ENCODE results near the gene DNAH11. TPM values are rescaled to one million over a fixed set of nuclear protein-coding genes. Genes with fewer than 3 reads are reported as not detected.

The DNAH11 gene
- total and polyA plus RNA-seq, 3 donors from 2014 or later: 4.9 to 19.3 (median 14.2) TPM

DNA sequence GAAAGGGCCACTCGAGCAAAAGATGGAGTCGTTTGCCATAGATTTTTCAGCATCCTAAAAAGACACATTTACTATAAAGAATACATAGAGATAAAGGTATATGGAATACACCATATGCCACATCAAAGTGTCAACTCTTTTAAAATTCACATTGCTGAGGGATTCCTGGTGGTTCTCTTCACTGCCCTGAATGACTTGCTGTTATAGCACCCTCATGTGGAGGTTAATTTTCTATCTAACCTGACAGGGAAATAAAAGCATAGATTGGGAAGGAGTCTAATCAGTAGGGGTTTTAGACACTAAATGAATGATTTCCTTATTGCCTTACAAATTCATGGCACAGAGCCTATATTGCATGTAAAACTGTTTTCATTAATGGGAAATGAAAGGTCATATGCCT, 25.9 kb downstream of the DNAH11 start:
- DNase-seq: no peak
- no peak overlapping the region for H3K27ac ChIP-seq
- intact Hi-C loops (cut with DNase I; ENCODE audit: low total_unique reads): no loop called here
- H3K9me3 ChIP-seq: no peaks in the 10 kb centered on the region
- no peaks in the 10 kb centered on the region for H3K4me1 ChIP-seq
- no peaks in the 10 kb centered on the region for H3K27me3 ChIP-seq
- 63 to 68% methylated on average over 2 of the region's 2 CpGs for WGBS, 2 donors
- H3K36me3 ChIP-seq (ENCODE audit: low read depth, missing control alignments): no peaks in the 10 kb centered on the region
- no peak overlapping the region for H3K4me3 ChIP-seq
- TF ChIP-seq POLR2A (IDR thresholded peaks at IDR 0.05): no peak
- TF ChIP-seq CTCF (IDR thresholded peaks at IDR 0.05): peak in 1 of 3 experiments; percentile 9

- H3K27ac ChIP-seq: no peak overlapping the region
- no peaks in the 10 kb centered on the region for H3K36me3 ChIP-seq (ENCODE audit: low read depth, missing control alignments)
- WGBS, 2 donors: 69 to 93% methylated on average over 7 of the region's 7 CpGs
- intact Hi-C loops (cut with DNase I; ENCODE audit: low total_unique reads): no loop called here
- no peaks in the 10 kb centered on the region for H3K9me3 ChIP-seq
- no peaks in the 10 kb centered on the region for H3K27me3 ChIP-seq
- no peaks in the 10 kb centered on the region for H3K4me1 ChIP-seq
- TF ChIP-seq POLR2A (IDR thresholded peaks at IDR 0.05) (no peak), CTCF (IDR thresholded peaks at IDR 0.05) (no peak)
- no peak overlapping the region for H3K4me3 ChIP-seq
- DNase-seq: no peak
These were observed 29.8 kb downstream of the DNAH11 start for GRCh38 chr7:21572331-21573313.

- TF ChIP-seq POLR2A (IDR thresholded peaks at IDR 0.05) (no peak), CTCF (IDR thresholded peaks at IDR 0.05) (no peak)
- H3K4me1 ChIP-seq: no peaks in the 10 kb centered on the region
- no peak overlapping the region for H3K4me3 ChIP-seq
- DNase-seq: no peak
- 83 to 86% methylated on average over 4 of the region's 4 CpGs for WGBS, 2 donors
- H3K36me3 ChIP-seq (ENCODE audit: low read depth, missing control alignments): no peaks in the 10 kb centered on the region
- H3K9me3 ChIP-seq: no peaks in the 10 kb centered on the region
- H3K27ac ChIP-seq: no peak overlapping the region
- intact Hi-C loops (cut with DNase I; ENCODE audit: low total_unique reads): no loop called here
- no peaks in the 10 kb centered on the region for H3K27me3 ChIP-seq
These were observed 36.7 kb downstream of the DNAH11 start for GRCh38 chr7:21579341-21580072.

- intact Hi-C loops (cut with DNase I; ENCODE audit: low total_unique reads): no loop called here
These were observed 37.3 kb downstream of the DNAH11 start for GRCh38 chr7:21580073-21580521.

More at GRCh38 chr7:21580073-21580521, 37.3 kb downstream of the DNAH11 start:
- Histone ChIP-seq H3K36me3 (ENCODE audit: low read depth, missing control alignments) (no peaks in the 10 kb centered on the region), H3K4me3 (no peak overlapping the region), H3K27ac (no peak overlapping the region), H3K27me3 (no peaks in the 10 kb centered on the region), H3K9me3 (no peaks in the 10 kb centered on the region), H3K4me1 (no peaks in the 10 kb centered on the region)
- WGBS, 2 donors: 61 to 63% methylated on average over 4 of the region's 4 CpGs
- TF ChIP-seq POLR2A (IDR thresholded peaks at IDR 0.05) (no peak), CTCF (IDR thresholded peaks at IDR 0.05) (no peak)
- no peak for DNase-seq

Measured in testis (tissue), 3 donors.